Measurements from ENCODE around the gene MCM8. TPM values are rescaled to one million over a fixed set of nuclear protein-coding genes. Genes with fewer than 3 reads are reported as not detected.

MCM8 gene
- total RNA-seq (2022; extraction: Qiagen RNA extraction): 22.2 to 27.5 TPM (median 25.5 TPM) in 5 replicates

GRCh38 chr20:5950271-5951031, at the start of gene MCM8, which contains the start of gene TRMT6:
TSS of gene MCM8 (plus strand) at chr20:5950652. CDS start at chr20:5952016, 1,364 bp downstream.
TSS of gene TRMT6 (minus strand) at chr20:5950533. CDS start at chr20:5950405, 128 bp downstream.

Other genes with a start within 250 kb of the MCM8 start
- gene SHLD1, start 200.3 kb upstream of the MCM8 start, total RNA-seq (2022; extraction: Qiagen RNA extraction): 6.1 to 7.6 TPM (median 6.4 TPM) in 5 replicates
- gene CHGB, start 39.1 kb upstream of the MCM8 start, total RNA-seq (2022; extraction: Qiagen RNA extraction): 2.9 to 3.6 TPM (median 3.2 TPM) in 5 replicates
- gene TRMT6, start 119 bp upstream of the MCM8 start, total RNA-seq (2022; extraction: Qiagen RNA extraction): 61.5 to 70.5 TPM (median 63.3 TPM) in 5 replicates
- gene CRLS1, start 55.5 kb downstream of the MCM8 start, total RNA-seq (2022; extraction: Qiagen RNA extraction): 45.8 to 69.1 TPM (median 66.4 TPM) in 5 replicates
- 0.02 to 0.07 TPM (median 0.05 TPM) in 4 of 5 replicates, not detected in the other for gene LRRN4, start 103.4 kb downstream of the MCM8 start, total RNA-seq (2022; extraction: Qiagen RNA extraction)
- 13.8 to 16.2 TPM (median 14.4 TPM) in 5 replicates for gene FERMT1, start 172.4 kb downstream of the MCM8 start, total RNA-seq (2022; extraction: Qiagen RNA extraction)